Left ventricle myocardium inferior (tissue), 1 donor: Measurements from ENCODE around the gene MCF2L2. TPM values are rescaled to one million over a fixed set of nuclear protein-coding genes. Genes with fewer than 3 reads are reported as not detected.

Experiments used
- DNase-seq: peaks from one replicate; pipeline ENCODE4 v3.0.0-alpha.2; 2020
- H3K27ac ChIP-seq: fragments of 200-600 bp; replicated peaks from 2 replicates; pipeline ENCODE4 v1.8.0; 2021
- H3K27me3 ChIP-seq: fragments of 200-600 bp; 2 replicates; pipeline ENCODE4 v1.8.0; 2021; ENCODE audit warnings: low read depth
- H3K36me3 ChIP-seq: fragments of 200-600 bp; 2 replicates; pipeline ENCODE4 v1.8.0; 2021
- H3K4me1 ChIP-seq: fragments of 200-600 bp; 2 replicates; pipeline ENCODE4 v1.8.0; 2021
- H3K4me3 ChIP-seq: fragments of 200-600 bp; 2 replicates; pipeline ENCODE4 v1.8.0; 2021; ENCODE audit warnings: mild to moderate bottlenecking, moderate library complexity
- H3K9me3 ChIP-seq: fragments of 200-600 bp; replicated peaks from 2 replicates; pipeline ENCODE4 v1.8.0; 2021
- intact Hi-C: fragments of 100-400 bp; cut with micrococcal nuclease; formaldehyde crosslinking; loops from one replicate; pipeline ENCODE4 v1.11.0; 2022
- total RNA-seq: library from RNA; stranded (reverse); fragmentation: NEBNext Ultra II Directional; extraction: Animal tissue kit (Norgen Biotek cat#: 25700); gene quantifications from one replicate; pipeline ENCODE4 v1.2.1, GENCODE V29; 2021
- TF ChIP-seq, protein P1 (sequence below): fragments of 200-600 bp; IDR thresholded peaks from 2 replicates; pipeline ENCODE4 v1.8.0; 2021; ENCODE audit warnings: antibody characterized with exemption, mild to moderate bottlenecking, borderline replicate concordance
- donor health status: DM: no; HTN: yes; CAD: no; lungs with severe emphysema.

MCF2L2 gene
- total RNA-seq, 1 donor from 2014 or later, result 0.91 TPM

DNA sequence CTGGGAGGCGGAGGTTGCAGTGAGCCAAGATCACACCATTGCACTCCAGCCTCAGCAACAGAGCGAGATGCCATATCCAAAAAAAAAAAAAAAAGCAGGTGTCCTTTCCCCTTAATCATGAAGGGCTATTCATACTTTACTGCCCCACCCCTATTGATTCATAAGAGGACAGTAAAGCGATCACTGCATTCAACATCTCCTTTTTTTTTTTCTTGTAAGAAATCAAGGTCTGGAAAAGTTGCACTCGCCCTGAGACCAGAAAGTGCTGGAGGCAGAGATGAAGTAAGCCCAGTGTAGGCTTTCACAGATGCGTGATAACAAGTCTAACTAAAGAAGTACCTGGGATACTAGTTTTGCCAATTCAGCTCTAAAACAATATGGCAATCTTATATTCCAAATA, 151.2 kb downstream of the MCF2L2 start:
- Histone ChIP-seq H3K27ac (no peak overlapping the region), H3K27me3 (no peaks in the 10 kb centered on the region), H3K36me3 (no peaks in the 10 kb centered on the region), H3K4me3 (no peak overlapping the region), H3K4me1 (peaks cover 10% of the 10 kb centered on the region), H3K9me3 (no peaks in the 10 kb centered on the region)
- TF ChIP-seq, protein P1, sequence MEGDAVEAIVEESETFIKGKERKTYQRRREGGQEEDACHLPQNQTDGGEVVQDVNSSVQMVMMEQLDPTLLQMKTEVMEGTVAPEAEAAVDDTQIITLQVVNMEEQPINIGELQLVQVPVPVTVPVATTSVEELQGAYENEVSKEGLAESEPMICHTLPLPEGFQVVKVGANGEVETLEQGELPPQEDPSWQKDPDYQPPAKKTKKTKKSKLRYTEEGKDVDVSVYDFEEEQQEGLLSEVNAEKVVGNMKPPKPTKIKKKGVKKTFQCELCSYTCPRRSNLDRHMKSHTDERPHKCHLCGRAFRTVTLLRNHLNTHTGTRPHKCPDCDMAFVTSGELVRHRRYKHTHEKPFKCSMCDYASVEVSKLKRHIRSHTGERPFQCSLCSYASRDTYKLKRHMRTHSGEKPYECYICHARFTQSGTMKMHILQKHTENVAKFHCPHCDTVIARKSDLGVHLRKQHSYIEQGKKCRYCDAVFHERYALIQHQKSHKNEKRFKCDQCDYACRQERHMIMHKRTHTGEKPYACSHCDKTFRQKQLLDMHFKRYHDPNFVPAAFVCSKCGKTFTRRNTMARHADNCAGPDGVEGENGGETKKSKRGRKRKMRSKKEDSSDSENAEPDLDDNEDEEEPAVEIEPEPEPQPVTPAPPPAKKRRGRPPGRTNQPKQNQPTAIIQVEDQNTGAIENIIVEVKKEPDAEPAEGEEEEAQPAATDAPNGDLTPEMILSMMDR, result no peak
- intact Hi-C loops, result no loop called here
- no peak for DNase-seq

DNA sequence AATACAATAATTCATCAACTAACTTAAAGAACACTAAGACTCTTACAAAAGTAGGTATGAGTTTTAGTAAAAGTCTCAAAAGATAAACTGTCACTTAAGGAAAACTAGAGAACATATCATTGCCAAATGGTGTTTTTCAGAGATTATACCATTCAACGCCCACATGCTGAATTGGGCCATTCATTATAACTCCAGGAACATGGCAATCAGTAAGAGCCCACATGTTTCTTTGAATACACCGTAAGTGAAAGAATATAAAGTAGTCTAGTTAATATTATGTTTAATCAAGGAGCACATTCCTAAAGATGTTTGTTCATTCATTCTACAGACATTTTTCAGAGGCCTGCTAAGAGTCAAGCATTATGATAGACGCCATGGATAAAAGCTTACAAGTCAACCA, 152.5 kb downstream of the MCF2L2 start:
- H3K36me3 ChIP-seq, result no peaks in the 10 kb centered on the region
- intact Hi-C loops, result no loop called here
- no peak for DNase-seq
- no peak overlapping the region for H3K27ac ChIP-seq
- TF ChIP-seq, protein P1, result no peak
- H3K4me3 ChIP-seq, result no peak overlapping the region
- H3K27me3 ChIP-seq, result no peaks in the 10 kb centered on the region
- H3K9me3 ChIP-seq, result no peaks in the 10 kb centered on the region
- H3K4me1 ChIP-seq, result peaks cover 10% of the 10 kb centered on the region

DNA sequence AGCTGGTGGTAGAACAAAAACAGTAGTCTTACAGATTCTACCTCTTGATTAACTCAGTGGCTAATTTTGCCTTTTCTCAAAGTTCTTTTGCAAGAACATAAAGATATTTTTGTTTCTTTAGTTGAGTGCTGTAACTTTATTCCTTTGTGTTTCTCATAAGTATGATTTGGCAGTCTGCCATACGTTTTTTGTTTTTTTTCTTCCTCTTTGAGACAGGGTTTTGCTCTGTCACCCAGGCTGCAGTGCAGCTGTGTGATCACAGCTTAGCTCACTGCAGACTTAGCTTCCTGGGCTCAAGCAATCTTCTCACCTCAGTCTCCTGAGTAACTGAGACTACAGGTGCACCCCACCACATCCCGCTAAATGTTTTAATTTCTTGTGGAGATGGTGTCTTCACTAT, 153.0 kb downstream of the MCF2L2 start:
- DNase-seq, result no peak
- intact Hi-C loops, result no loop called here
- Histone ChIP-seq H3K4me1 (peaks cover 10% of the 10 kb centered on the region), H3K27ac (no peak overlapping the region), H3K36me3 (peaks cover 1% of the 10 kb centered on the region), H3K9me3 (no peaks in the 10 kb centered on the region), H3K4me3 (no peak overlapping the region), H3K27me3 (no peaks in the 10 kb centered on the region)
- TF ChIP-seq, protein P1, result no peak

DNA sequence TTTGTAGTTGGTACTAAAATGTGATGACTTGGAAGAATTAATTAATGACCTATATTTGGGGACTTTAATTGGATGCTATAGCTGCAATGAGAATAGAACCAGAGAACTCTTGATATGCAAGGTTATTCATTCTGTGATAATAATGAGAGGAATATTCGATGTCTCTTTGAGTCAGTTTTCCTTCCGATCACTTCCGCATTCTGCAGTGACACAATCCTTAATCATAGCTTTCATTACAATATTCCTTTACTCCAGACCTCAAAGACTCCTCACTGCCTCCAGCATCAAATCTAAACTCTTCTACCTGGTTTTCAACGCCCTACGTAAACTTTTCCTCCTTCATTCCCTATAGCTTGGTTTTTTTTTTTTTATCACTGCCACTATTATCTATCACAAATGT, 153.8 kb downstream of the MCF2L2 start:
- peaks cover 9% of the 10 kb centered on the region for H3K36me3 ChIP-seq
- no peaks in the 10 kb centered on the region for H3K27me3 ChIP-seq
- intact Hi-C loops, result no loop called here
- peaks cover 10% of the 10 kb centered on the region for H3K4me1 ChIP-seq
- no peak overlapping the region for H3K27ac ChIP-seq
- no peaks in the 10 kb centered on the region for H3K9me3 ChIP-seq
- DNase-seq, result no peak
- no peak overlapping the region for H3K4me3 ChIP-seq
- TF ChIP-seq, protein P1, result no peak

DNA sequence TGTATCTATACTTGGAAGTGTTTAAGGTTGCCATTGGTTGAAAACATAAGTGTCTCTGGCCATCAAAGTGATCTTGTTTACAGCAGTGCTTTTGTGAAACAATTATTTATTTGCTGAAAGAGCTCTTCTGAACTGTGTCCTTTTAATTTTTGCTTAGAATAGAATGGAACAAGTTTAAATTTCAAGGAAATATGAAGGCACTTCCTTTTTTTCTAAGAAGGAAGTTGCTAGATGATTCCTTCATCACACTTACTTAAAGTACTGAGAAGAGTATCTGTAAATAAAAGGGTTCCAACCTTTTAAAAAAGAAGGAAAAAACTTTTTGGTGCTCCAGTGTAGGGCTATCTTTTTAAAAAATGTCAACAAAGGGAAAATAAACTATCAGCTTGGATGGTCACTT, 155.6 kb downstream of the MCF2L2 start:
- H3K4me1 ChIP-seq, result peaks cover 10% of the 10 kb centered on the region
- H3K27ac ChIP-seq, result no peak overlapping the region
- H3K36me3 ChIP-seq, result peaks cover 14% of the 10 kb centered on the region
- DNase-seq, result no peak
- intact Hi-C loops, result no loop called here
- TF ChIP-seq, protein P1, result no peak
- no peak overlapping the region for H3K4me3 ChIP-seq
- no peaks in the 10 kb centered on the region for H3K9me3 ChIP-seq
- H3K27me3 ChIP-seq, result no peaks in the 10 kb centered on the region

DNA sequence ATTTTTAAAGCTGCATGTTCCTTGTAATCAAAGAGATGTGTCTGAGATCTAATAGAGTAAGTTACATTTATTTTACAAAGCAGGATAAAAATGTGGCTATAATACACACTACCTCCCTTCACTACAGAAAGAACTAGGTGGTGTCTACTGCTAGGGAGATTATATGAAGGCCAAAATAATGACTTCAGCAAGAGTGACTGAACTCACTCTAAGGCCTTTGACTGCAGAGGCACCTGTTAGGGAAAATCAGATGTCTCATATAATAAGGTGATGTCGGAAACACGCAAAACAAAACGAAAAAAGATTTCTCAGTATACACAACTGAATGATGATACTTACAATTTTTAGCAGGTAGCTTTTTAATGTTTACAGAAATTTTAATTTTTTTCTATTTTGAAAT, 156.3 kb downstream of the MCF2L2 start:
- Histone ChIP-seq H3K9me3 (no peaks in the 10 kb centered on the region), H3K4me3 (no peak overlapping the region), H3K36me3 (peaks cover 14% of the 10 kb centered on the region), H3K27ac (no peak overlapping the region), H3K27me3 (no peaks in the 10 kb centered on the region), H3K4me1 (peaks cover 10% of the 10 kb centered on the region)
- TF ChIP-seq, protein P1, result no peak
- no peak for DNase-seq
- intact Hi-C loops, result no loop called here
